Activated naive CD8-positive, alpha-beta T cell treated with anti-CD3 and anti-CD28 coated beads, Interleukin-2, amount 10 ng/mL, durations not matched to agents 7 days and 5 days (primary cell): ENCODE measurements around the gene FXR2. TPM values are rescaled to one million over a fixed set of nuclear protein-coding genes. Genes with fewer than 3 reads are reported as not detected.

Experiments used
- ATAC-seq: fragments of 150-1000 bp; cut with Tn5 transposase; one replicate; pipeline ENCODE4 v1.10.0; 2021; ENCODE audit warnings: low read depth, moderate library complexity
- POLR2A ChIA-PET: fragments of 350-600 bp; sonication (Branson Sonifier 250); formaldehyde crosslinking; loops from one replicate; lab custom pipeline; 2021; ENCODE audit warnings: antibody characterized with exemption; lab: Charles Lee
- DNase-seq: peaks from one replicate; pipeline ENCODE4 v3.0.0; 2021
- H3K27ac Mint-ChIP-seq: one replicate; pipeline ENCODE4 v1.8.0; 2022; ENCODE audit warnings: mild to moderate bottlenecking, mixed read lengths
- H3K27me3 Mint-ChIP-seq: one replicate; pipeline ENCODE4 v1.8.0; 2022; ENCODE audit warnings: mild to moderate bottlenecking, moderate library complexity, mixed read lengths
- H3K36me3 Mint-ChIP-seq: one replicate; pipeline ENCODE4 v1.8.0; 2021; ENCODE audit warnings: mild to moderate bottlenecking, mixed read lengths
- H3K4me1 Mint-ChIP-seq: one replicate; pipeline ENCODE4 v1.8.0; 2021; ENCODE audit warnings: mixed read lengths
- H3K4me3 Mint-ChIP-seq: one replicate; pipeline ENCODE4 v1.8.0; 2022; ENCODE audit warnings: mild to moderate bottlenecking, moderate library complexity, mixed read lengths
- H3K9me3 Mint-ChIP-seq: one replicate; pipeline ENCODE4 v1.8.0; 2021; ENCODE audit warnings: mixed read lengths
- total RNA-seq, 2 experiments: library from RNA; stranded (reverse); gene quantifications; one replicate each; pipeline ENCODE4 v1.2.3, GENCODE V29; 2021

FXR2 gene
- total RNA-seq, 2 experiments from 2014 or later: 37.7 to 38.2 TPM

DNA sequence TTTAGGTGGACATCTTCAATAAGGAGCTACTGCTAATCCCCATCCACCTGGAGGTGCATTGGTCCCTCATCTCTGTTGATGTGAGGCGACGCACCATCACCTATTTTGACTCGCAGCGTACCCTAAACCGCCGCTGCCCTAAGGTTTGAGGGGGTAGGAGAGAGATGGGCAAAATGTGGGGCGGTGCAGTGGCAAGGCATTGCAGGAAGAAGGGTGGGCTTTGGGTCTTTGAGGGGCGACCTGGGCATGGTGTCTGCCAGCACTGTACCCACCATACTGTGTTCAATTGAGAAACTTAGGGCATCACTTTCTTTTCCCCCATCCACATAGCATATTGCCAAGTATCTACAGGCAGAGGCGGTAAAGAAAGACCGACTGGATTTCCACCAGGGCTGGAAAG, 44.3 kb downstream of the FXR2 start:
- Mint-ChIP-seq H3K27me3 (no peaks in the 10 kb centered on the region), H3K4me1 (peaks cover 35% of the 10 kb centered on the region)

GRCh38 chr17:7569571-7569970, 45.1 kb downstream of the FXR2 start:
- POLR2A ChIA-PET: interaction anchor here (1.0 kb wide), 2 partner anchors 10 to 14 kb away, joined by 3 to 4 read pairs; partner anchors contain the start of genes CD68 and MPDU1
- Mint-ChIP-seq H3K4me3 (no peak overlapping the region), H3K9me3 (no peaks in the 10 kb centered on the region), H3K4me1 (peaks cover 30% of the 10 kb centered on the region), H3K27ac (peak overlapping the region; percentile 24), H3K36me3 (peaks cover 28% of the 10 kb centered on the region), H3K27me3 (no peaks in the 10 kb centered on the region)
- ATAC-seq (no peak), DNase-seq (no peak)

More for the DNA sequence above, 44.3 kb downstream of the FXR2 start:
- POLR2A ChIA-PET: interaction anchor here (0.5 to 2.1 kb wide), 5 partner anchors 9 to 654 kb away, joined by 3 to 6 read pairs (median 5); partner anchors contain the start of genes CD68 and SENP3
- Mint-ChIP-seq H3K4me3 (no peak overlapping the region), H3K9me3 (no peaks in the 10 kb centered on the region), H3K27ac (peak overlapping the region; percentile 69), H3K36me3 (peaks cover 33% of the 10 kb centered on the region)
- DNase-seq (no peak), ATAC-seq (no peak)

- Mint-ChIP-seq H3K4me3 (peak overlapping the region; percentile 83), H3K27me3 (no peaks in the 10 kb centered on the region), H3K9me3 (no peaks in the 10 kb centered on the region), H3K4me1 (peaks cover 44% of the 10 kb centered on the region), H3K36me3 (peaks cover 23% of the 10 kb centered on the region), H3K27ac (peak overlapping the region; percentile 97)
- POLR2A ChIA-PET: interaction anchor here (0.6 to 1.5 kb wide), 2 partner anchors 20 to 109 kb away, joined by 4 read pairs; partner anchors contain the start of gene MPDU1
- DNase-seq: no peak
- ATAC-seq: no peak
These were observed 51.4 kb downstream of the FXR2 start for GRCh38 chr17:7563115-7563869.

- no peak for DNase-seq
- POLR2A ChIA-PET: interaction anchor here (0.6 to 6.2 kb wide), 16 partner anchors 8 to 664 kb away, joined by 3 to 63 read pairs (median 3); partner anchors contain the start of genes CD68, POLR2A, TMEM102 and TP53
- Mint-ChIP-seq H3K36me3 (peaks cover 19% of the 10 kb centered on the region), H3K4me3 (peak overlapping the region; percentile 83), H3K9me3 (no peaks in the 10 kb centered on the region), H3K27ac (peak overlapping the region; percentile 97), H3K27me3 (no peaks in the 10 kb centered on the region), H3K4me1 (peaks cover 47% of the 10 kb centered on the region)
- peak; percentile 1 for ATAC-seq
These were observed 52.5 kb downstream of the FXR2 start for GRCh38 chr17:7562208-7562605.

DNA sequence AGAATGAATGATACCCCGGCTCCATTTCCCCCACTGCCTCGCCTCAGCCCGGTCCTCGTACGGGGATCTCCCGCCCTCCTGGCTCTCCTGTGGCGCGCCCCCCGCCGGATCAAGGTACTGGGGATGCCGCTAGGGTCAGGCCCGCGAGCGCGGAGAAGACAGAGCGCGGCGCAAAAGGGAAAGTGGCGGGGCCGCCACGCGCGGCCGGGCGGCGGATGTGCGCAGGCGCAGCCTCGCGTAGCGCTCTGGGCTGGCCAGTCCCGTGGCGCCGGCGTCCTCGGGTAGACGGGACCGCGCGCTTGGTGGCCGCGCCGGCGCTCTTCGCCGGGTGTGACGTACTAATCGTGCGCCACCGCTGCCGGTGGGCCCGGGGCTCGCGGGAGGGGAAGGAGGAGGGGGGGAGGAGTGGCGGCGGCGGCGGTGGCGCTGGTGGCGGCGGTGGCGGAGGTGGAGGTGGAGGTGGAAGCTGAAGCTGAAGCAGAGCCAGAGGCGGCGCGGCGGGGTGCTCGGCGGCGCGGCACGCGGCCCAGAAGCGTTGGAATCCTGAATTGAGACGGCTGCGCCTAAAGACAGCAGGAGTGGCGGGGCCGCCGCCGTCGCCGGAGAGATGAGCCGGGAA, 53.0 kb downstream of the FXR2 start, which contains the start of gene SENP3:
SENP3 (plus strand) TSS at position 331 of the 619 bp plus-strand sequence. CDS start 1,158 bp downstream, outside the sequence.
- Mint-ChIP-seq H3K4me1 (peaks cover 49% of the 10 kb centered on the region), H3K36me3 (peaks cover 17% of the 10 kb centered on the region), H3K9me3 (no peaks in the 10 kb centered on the region), H3K4me3 (peak within 1 kb of the TSS; percentile 83), H3K27ac (peak within 1 kb of the TSS; percentile 97), H3K27me3 (no peaks in the 10 kb centered on the region)
- peak; percentile 95 for DNase-seq
- POLR2A ChIA-PET: interaction anchor here (0.6 to 6.2 kb wide), 26 partner anchors 9 to 209 kb away, joined by 3 to 63 read pairs (median 4); partner anchors contain the start of genes CD68, MPDU1, POLR2A and TMEM102
- peak; percentile 87 for ATAC-seq

- Mint-ChIP-seq H3K9me3 (no peaks in the 10 kb centered on the region), H3K36me3 (peaks cover 21% of the 10 kb centered on the region), H3K4me1 (peaks cover 55% of the 10 kb centered on the region), H3K27me3 (no peaks in the 10 kb centered on the region), H3K4me3 (peak overlapping the region; percentile 83), H3K27ac (peak overlapping the region; percentile 87)
- ATAC-seq: peak; percentile 54
- peak; percentile 85 for DNase-seq
- POLR2A ChIA-PET: interaction anchor here (0.6 to 6.2 kb wide), 27 partner anchors 9 to 287 kb away, joined by 3 to 63 read pairs (median 5); partner anchors contain the start of genes ACAP1, CD68, MPDU1 and POLR2A
These were observed 53.6 kb downstream of the FXR2 start for GRCh38 chr17:7561028-7561575.

DNA sequence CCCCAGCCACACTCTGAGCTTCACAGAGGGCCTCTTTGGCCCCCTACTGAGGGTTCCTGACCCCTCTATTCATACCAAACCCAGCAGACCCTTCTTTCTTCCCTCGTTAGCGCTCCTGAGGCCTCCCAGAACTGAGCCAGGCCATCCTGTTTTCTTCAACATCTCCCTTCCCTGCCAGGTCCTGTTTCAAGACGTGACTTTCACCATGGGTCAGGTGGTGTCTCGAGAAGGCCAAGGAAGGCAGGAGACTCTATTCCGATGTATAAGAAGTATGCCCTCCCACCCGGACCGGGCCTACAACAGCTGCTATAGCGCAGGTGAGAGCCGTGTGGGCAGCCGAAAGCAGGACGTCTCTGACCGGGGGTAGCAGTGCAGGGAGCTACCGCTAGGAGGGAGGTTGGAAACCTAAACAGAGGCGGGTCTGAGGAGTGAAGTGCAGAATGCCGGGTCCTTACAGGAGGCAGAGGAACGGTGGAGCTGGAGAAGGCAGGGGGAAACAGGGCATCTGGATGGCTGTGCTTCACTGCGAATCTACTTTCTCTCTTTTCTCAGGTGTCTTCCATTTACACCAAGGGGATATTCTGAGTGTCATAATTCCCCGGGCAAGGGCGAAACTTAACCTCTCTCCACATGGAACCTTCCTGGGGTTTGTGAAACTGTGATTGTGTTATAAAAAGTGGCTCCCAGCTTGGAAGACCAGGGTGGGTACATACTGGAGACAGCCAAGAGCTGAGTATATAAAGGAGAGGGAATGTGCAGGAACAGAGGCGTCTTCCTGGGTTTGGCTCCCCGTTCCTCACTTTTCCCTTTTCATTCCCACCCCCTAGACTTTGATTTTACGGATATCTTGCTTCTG, 54.3 kb downstream of the FXR2 start:
- Mint-ChIP-seq H3K9me3 (no peaks in the 10 kb centered on the region), H3K4me1 (peaks cover 58% of the 10 kb centered on the region), H3K27me3 (no peaks in the 10 kb centered on the region), H3K36me3 (peaks cover 23% of the 10 kb centered on the region), H3K4me3 (peak overlapping the region; percentile 83), H3K27ac (peak overlapping the region; percentile 87)
- ATAC-seq: no peak
- POLR2A ChIA-PET: interaction anchor here (0.5 to 6.2 kb wide), 24 partner anchors 8 to 287 kb away, joined by 3 to 63 read pairs (median 5); partner anchors contain the start of genes ACAP1, MPDU1, POLR2A and SAT2
- DNase-seq: peak; percentile 66

GRCh38 chr17:7559320-7560171, 55.2 kb downstream of the FXR2 start:
- peaks cover 26% of the 10 kb centered on the region for H3K36me3 Mint-ChIP-seq
- peaks cover 62% of the 10 kb centered on the region for H3K4me1 Mint-ChIP-seq
- ATAC-seq (no peak), DNase-seq (no peak)
- no peaks in the 10 kb centered on the region for H3K9me3 Mint-ChIP-seq
- no peaks in the 10 kb centered on the region for H3K27me3 Mint-ChIP-seq
- H3K27ac Mint-ChIP-seq: peak overlapping the region; percentile 87
- peak overlapping the region; percentile 83 for H3K4me3 Mint-ChIP-seq
- POLR2A ChIA-PET: interaction anchor here (0.5 to 6.2 kb wide), 13 partner anchors 7 to 224 kb away, joined by 3 to 63 read pairs (median 6); partner anchors contain the start of genes ACAP1, MPDU1, POLR2A and TNFSF12

- ATAC-seq (no peak), DNase-seq (no peak)
- H3K9me3 Mint-ChIP-seq: no peaks in the 10 kb centered on the region
- H3K4me3 Mint-ChIP-seq: peak within 1 kb of the TSS; percentile 78
- peak within 1 kb of the TSS; percentile 87 for H3K27ac Mint-ChIP-seq
- no peaks in the 10 kb centered on the region for H3K27me3 Mint-ChIP-seq
- POLR2A ChIA-PET: interaction anchor here (0.8 to 6.2 kb wide), 4 partner anchors 9 to 119 kb away, joined by 3 to 63 read pairs (median 4); partner anchors contain the start of gene TNFSF12
- H3K4me1 Mint-ChIP-seq: peaks cover 58% of the 10 kb centered on the region
- peaks cover 29% of the 10 kb centered on the region for H3K36me3 Mint-ChIP-seq
These were observed 56.0 kb downstream of the FXR2 start, which contains the start of gene TNFSF13 for GRCh38 chr17:7558544-7559319. Gene TNFSF13 (plus strand): TSS chr17:7558750. CDS start chr17:7559040, 290 bp downstream.

GRCh38 chr17:7557775-7558543, 56.7 kb downstream of the FXR2 start:
- Mint-ChIP-seq H3K27ac (peak overlapping the region; percentile 87), H3K36me3 (peaks cover 34% of the 10 kb centered on the region), H3K4me3 (peak overlapping the region; percentile 78), H3K27me3 (no peaks in the 10 kb centered on the region), H3K9me3 (no peaks in the 10 kb centered on the region), H3K4me1 (peaks cover 63% of the 10 kb centered on the region)
- no peak for ATAC-seq
- POLR2A ChIA-PET: interaction anchor here (0.8 to 6.2 kb wide), 4 partner anchors 8 to 118 kb away, joined by 3 to 63 read pairs (median 4); partner anchors contain the start of gene TNFSF12
- no peak for DNase-seq
